SIG-M5 treated with dmso at 0.1 percent for 504 hours (cell line): Measurements from ENCODE around the gene DGKZ.

Experiments
- DNase-seq: peaks from one replicate; lab custom pipeline; 2025; ENCODE audit not compliant: unreplicated experiment; lab: John Stamatoyannopoulos, UW

Gene DGKZ

GRCh38 chr11:46380340-46381047 lies 33.2 kb downstream of the DGKZ start:
- peak; percentile 43 for DNase-seq

GRCh38 chr11:46381048-46381818 lies 34.0 kb downstream of the DGKZ start, which contains the start of gene MDK:
Gene MDK (plus strand): TSS chr11:46381669. CDS start chr11:46382058, 389 bp downstream.
- no peak for DNase-seq

- DNase-seq: no peak
Observed at GRCh38 chr11:46381819-46382645, 34.8 kb downstream of the DGKZ start.

- DNase-seq: peak; percentile 19
Observed at GRCh38 chr11:46382646-46383403, 35.6 kb downstream of the DGKZ start.

- DNase-seq: no peak
Observed at GRCh38 chr11:46383404-46383758, 36.1 kb downstream of the DGKZ start.

GRCh38 chr11:46383974-46384701 lies 36.9 kb downstream of the DGKZ start:
- no peak for DNase-seq

GRCh38 chr11:46385169-46386004 lies 38.1 kb downstream of the DGKZ start:
- no peak for DNase-seq

- DNase-seq: no peak
Observed at GRCh38 chr11:46386005-46386578, 38.8 kb downstream of the DGKZ start.

- DNase-seq: no peak
Observed at GRCh38 chr11:46386674-46387073, 39.4 kb downstream of the DGKZ start.

GRCh38 chr11:46387456-46387855 lies 40.2 kb downstream of the DGKZ start:
- DNase-seq: no peak

GRCh38 chr11:46387919-46388618 lies 40.8 kb downstream of the DGKZ start:
- no peak for DNase-seq

- no peak for DNase-seq
Observed at GRCh38 chr11:46388619-46389449, 41.6 kb downstream of the DGKZ start.

GRCh38 chr11:46389450-46390330 lies 42.4 kb downstream of the DGKZ start:
- DNase-seq: peak; percentile 65

- no peak for DNase-seq
Observed at GRCh38 chr11:46390331-46391171, 43.3 kb downstream of the DGKZ start.

GRCh38 chr11:46391186-46391577 lies 43.9 kb downstream of the DGKZ start:
- no peak for DNase-seq
